OCI-M2 (cell line): ENCODE data around the gene ARHGAP24.
"Not testable (repeated sequence)": the region's sequence is repeated elsewhere in the genome, so short reads cannot be mapped to it uniquely, and the experiment has no call there.

Experiments used
- DNase-seq: peaks from one replicate; lab custom pipeline; 2025; ENCODE audit not compliant: unreplicated experiment; lab: John Stamatoyannopoulos, UW

ARHGAP24 gene

GRCh38 chr4:85995361-85995760 is 520.4 kb downstream of the ARHGAP24 start:
- no peak for DNase-seq

- DNase-seq, result no peak
Observed at GRCh38 chr4:86001591-86001990, 526.6 kb downstream of the ARHGAP24 start.

GRCh38 chr4:86004030-86004429 is 529.1 kb downstream of the ARHGAP24 start:
- DNase-seq, result no peak

GRCh38 chr4:86006057-86006456 is 531.1 kb downstream of the ARHGAP24 start:
- DNase-seq, result no peak

GRCh38 chr4:86007042-86007441 is 532.1 kb downstream of the ARHGAP24 start:
- no peak for DNase-seq

GRCh38 chr4:86011117-86011516 is 536.2 kb downstream of the ARHGAP24 start:
- DNase-seq, result no peak

GRCh38 chr4:86013621-86014020 is 538.7 kb downstream of the ARHGAP24 start:
- no peak for DNase-seq

- no peak for DNase-seq
Observed at GRCh38 chr4:86014599-86014998, 539.6 kb downstream of the ARHGAP24 start.

GRCh38 chr4:86015412-86016350 is 540.7 kb downstream of the ARHGAP24 start:
- no peak for DNase-seq

GRCh38 chr4:86019362-86019761 is 544.4 kb downstream of the ARHGAP24 start:
- no peak for DNase-seq

- DNase-seq, result no peak
Observed at GRCh38 chr4:86019906-86020305, 545.0 kb downstream of the ARHGAP24 start.

- not testable (repeated sequence) for DNase-seq
Observed at GRCh38 chr4:86021671-86022070, 546.7 kb downstream of the ARHGAP24 start.

- DNase-seq, result no peak
Observed at GRCh38 chr4:86026720-86027119, 551.8 kb downstream of the ARHGAP24 start.

GRCh38 chr4:86031927-86032326 is 557.0 kb downstream of the ARHGAP24 start:
- DNase-seq, result no peak

- no peak for DNase-seq
Observed at GRCh38 chr4:86032476-86033022, 557.6 kb downstream of the ARHGAP24 start.

- no peak for DNase-seq
Observed at GRCh38 chr4:86033171-86033570, 558.2 kb downstream of the ARHGAP24 start.

- DNase-seq, result no peak
Observed at GRCh38 chr4:86034616-86035015, 559.7 kb downstream of the ARHGAP24 start.

- DNase-seq, result no peak
Observed at GRCh38 chr4:86035688-86036087, 560.7 kb downstream of the ARHGAP24 start.

- no peak for DNase-seq
Observed at GRCh38 chr4:86036736-86037135, 561.8 kb downstream of the ARHGAP24 start.

- DNase-seq, result no peak
Observed at GRCh38 chr4:86038037-86038436, 563.1 kb downstream of the ARHGAP24 start.

GRCh38 chr4:86043755-86044592 is 569.0 kb downstream of the ARHGAP24 start:
- no peak for DNase-seq

GRCh38 chr4:86044593-86044985 is 569.6 kb downstream of the ARHGAP24 start:
- DNase-seq, result no peak
